ENCODE results near the gene UBN2. TPM values are rescaled to one million over a fixed set of nuclear protein-coding genes. Genes with fewer than 3 reads are reported as not detected.

The UBN2 gene
- total and polyA plus RNA-seq, 2 of the 13 experiments (the other 11 are each of a cell fraction or from before 2014, with no cell fraction given): 5.6 to 5.7 TPM

DNA sequence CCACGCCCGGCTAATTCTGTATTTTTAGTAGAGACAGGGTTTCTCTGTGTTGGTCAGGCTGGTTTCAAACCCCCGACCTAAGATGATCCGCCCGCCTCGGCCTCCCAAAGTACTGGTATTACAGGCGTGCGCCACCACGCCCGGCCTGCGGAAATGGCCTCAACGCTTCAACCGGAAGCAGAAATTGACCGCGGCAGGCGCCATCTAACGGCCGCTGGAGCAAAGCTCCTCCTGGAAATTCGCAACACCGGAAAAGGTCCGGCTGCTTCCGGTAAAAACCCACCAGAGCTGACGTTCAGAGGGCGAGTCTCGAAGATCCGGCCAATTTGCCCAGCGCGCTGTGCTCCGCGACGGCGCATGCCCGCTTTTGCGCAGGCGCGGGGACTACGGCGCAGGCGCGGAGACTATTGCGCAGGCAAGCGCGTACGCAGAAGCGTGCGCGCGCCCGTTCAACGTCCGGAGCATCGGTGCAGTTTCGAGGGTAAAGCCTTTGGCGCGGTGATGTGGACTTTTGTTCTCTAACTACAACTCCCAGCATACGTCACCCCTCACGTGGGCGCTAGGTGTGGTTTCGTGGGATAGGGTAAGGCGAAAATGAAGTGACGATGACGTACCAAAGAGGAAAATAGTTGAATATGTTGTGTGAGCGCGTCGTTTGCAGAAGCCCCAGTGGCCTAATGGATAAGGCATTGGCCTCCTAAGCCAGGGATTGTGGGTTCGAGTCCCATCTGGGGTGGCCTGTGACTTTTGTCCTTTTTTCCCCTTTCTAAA is 109.2 kb downstream of the UBN2 start (continued):
- TF ChIP-seq, protein P1, sequence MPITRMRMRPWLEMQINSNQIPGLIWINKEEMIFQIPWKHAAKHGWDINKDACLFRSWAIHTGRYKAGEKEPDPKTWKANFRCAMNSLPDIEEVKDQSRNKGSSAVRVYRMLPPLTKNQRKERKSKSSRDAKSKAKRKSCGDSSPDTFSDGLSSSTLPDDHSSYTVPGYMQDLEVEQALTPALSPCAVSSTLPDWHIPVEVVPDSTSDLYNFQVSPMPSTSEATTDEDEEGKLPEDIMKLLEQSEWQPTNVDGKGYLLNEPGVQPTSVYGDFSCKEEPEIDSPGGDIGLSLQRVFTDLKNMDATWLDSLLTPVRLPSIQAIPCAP (CRISPR knock-in tag; IDR thresholded peaks at IDR 0.05; ENCODE audit: low read depth): 0 out of 2 replicates have a peak, but pooled peaks have one; percentile 39
- TF ChIP-seq DPF2 (CRISPR knock-in tag; IDR thresholded peaks at IDR 0.05; ENCODE audit: borderline replicate concordance, low read depth) (no peak), ZBTB3 (CRISPR knock-in tag; IDR thresholded peaks at IDR 0.05; ENCODE audit: borderline replicate concordance, low read depth) (peak; percentile 92), ZNF138 (CRISPR knock-in tag; IDR thresholded peaks at IDR 0.05; ENCODE audit: low read depth) (peak; percentile 50; the same call in 1 of the 2 replicates), ZNF3 (CRISPR knock-in tag; IDR thresholded peaks at IDR 0.05) (peak; percentile 32; the same call in 1 of the 2 replicates), RAD21 (CRISPR knock-in tag; IDR thresholded peaks at IDR 0.05) (peak; percentile 51), RFXANK (CRISPR knock-in tag; IDR thresholded peaks at IDR 0.05) (0 out of 2 replicates have a peak, but pooled peaks have one; percentile 14), ZNF446 (CRISPR knock-in tag; IDR thresholded peaks at IDR 0.05) (no peak), DNMT3B (CRISPR knock-in tag; conservative IDR thresholded peaks at IDR 0.05) (no peak), YEATS2 (CRISPR knock-in tag; IDR thresholded peaks at IDR 0.05; ENCODE audit: borderline replicate concordance) (peak; percentile 94), HMG20B (CRISPR knock-in tag; conservative IDR thresholded peaks at IDR 0.05) (no peak), TARDBP (CRISPR knock-in tag; IDR thresholded peaks at IDR 0.05) (peak; percentile 95), ZMAT3 (CRISPR knock-in tag; conservative IDR thresholded peaks at IDR 0.05) (no peak; the same call in 1 of the 2 replicates)
- TF ChIP-seq, protein P2, sequence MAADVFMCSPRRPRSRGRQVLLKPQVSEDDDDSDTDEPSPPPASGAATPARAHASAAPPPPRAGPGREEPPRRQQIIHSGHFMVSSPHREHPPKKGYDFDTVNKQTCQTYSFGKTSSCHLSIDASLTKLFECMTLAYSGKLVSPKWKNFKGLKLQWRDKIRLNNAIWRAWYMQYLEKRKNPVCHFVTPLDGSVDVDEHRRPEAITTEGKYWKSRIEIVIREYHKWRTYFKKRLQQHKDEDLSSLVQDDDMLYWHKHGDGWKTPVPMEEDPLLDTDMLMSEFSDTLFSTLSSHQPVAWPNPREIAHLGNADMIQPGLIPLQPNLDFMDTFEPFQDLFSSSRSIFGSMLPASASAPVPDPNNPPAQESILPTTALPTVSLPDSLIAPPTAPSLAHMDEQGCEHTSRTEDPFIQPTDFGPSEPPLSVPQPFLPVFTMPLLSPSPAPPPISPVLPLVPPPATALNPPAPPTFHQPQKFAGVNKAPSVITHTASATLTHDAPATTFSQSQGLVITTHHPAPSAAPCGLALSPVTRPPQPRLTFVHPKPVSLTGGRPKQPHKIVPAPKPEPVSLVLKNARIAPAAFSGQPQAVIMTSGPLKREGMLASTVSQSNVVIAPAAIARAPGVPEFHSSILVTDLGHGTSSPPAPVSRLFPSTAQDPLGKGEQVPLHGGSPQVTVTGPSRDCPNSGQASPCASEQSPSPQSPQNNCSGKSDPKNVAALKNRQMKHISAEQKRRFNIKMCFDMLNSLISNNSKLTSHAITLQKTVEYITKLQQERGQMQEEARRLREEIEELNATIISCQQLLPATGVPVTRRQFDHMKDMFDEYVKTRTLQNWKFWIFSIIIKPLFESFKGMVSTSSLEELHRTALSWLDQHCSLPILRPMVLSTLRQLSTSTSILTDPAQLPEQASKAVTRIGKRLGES (CRISPR knock-in tag; IDR thresholded peaks at IDR 0.05; ENCODE audit: borderline replicate concordance): no peak
- TF ChIP-seq, protein P3, sequence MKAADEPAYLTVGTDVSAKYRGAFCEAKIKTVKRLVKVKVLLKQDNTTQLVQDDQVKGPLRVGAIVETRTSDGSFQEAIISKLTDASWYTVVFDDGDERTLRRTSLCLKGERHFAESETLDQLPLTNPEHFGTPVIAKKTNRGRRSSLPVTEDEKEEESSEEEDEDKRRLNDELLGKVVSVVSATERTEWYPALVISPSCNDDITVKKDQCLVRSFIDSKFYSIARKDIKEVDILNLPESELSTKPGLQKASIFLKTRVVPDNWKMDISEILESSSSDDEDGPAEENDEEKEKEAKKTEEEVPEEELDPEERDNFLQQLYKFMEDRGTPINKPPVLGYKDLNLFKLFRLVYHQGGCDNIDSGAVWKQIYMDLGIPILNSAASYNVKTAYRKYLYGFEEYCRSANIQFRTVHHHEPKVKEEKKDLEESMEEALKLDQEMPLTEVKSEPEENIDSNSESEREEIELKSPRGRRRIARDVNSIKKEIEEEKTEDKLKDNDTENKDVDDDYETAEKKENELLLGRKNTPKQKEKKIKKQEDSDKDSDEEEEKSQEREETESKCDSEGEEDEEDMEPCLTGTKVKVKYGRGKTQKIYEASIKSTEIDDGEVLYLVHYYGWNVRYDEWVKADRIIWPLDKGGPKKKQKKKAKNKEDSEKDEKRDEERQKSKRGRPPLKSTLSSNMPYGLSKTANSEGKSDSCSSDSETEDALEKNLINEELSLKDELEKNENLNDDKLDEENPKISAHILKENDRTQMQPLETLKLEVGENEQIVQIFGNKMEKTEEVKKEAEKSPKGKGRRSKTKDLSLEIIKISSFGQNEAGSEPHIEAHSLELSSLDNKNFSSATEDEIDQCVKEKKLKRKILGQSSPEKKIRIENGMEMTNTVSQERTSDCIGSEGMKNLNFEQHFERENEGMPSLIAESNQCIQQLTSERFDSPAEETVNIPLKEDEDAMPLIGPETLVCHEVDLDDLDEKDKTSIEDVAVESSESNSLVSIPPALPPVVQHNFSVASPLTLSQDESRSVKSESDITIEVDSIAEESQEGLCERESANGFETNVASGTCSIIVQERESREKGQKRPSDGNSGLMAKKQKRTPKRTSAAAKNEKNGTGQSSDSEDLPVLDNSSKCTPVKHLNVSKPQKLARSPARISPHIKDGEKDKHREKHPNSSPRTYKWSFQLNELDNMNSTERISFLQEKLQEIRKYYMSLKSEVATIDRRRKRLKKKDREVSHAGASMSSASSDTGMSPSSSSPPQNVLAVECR (CRISPR knock-in tag; IDR thresholded peaks at IDR 0.05; ENCODE audit: borderline replicate concordance): peak; percentile 74; the same call in 1 of the 2 replicates
- TF ChIP-seq, protein P4, sequence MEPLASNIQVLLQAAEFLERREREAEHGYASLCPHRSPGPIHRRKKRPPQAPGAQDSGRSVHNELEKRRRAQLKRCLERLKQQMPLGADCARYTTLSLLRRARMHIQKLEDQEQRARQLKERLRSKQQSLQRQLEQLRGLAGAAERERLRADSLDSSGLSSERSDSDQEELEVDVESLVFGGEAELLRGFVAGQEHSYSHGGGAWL (CRISPR knock-in tag; IDR thresholded peaks at IDR 0.05): peak; percentile 86
- TF ChIP-seq, protein P5, sequence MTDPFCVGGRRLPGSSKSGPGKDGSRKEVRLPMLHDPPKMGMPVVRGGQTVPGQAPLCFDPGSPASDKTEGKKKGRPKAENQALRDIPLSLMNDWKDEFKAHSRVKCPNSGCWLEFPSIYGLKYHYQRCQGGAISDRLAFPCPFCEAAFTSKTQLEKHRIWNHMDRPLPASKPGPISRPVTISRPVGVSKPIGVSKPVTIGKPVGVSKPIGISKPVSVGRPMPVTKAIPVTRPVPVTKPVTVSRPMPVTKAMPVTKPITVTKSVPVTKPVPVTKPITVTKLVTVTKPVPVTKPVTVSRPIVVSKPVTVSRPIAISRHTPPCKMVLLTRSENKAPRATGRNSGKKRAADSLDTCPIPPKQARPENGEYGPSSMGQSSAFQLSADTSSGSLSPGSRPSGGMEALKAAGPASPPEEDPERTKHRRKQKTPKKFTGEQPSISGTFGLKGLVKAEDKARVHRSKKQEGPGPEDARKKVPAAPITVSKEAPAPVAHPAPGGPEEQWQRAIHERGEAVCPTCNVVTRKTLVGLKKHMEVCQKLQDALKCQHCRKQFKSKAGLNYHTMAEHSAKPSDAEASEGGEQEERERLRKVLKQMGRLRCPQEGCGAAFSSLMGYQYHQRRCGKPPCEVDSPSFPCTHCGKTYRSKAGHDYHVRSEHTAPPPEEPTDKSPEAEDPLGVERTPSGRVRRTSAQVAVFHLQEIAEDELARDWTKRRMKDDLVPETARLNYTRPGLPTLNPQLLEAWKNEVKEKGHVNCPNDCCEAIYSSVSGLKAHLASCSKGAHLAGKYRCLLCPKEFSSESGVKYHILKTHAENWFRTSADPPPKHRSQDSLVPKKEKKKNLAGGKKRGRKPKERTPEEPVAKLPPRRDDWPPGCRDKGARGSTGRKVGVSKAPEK (CRISPR knock-in tag; IDR thresholded peaks at IDR 0.05; ENCODE audit: borderline replicate concordance): peak; percentile 20; the same call in 1 of the 2 replicates
